ENCODE results near the gene ESRRA. TPM values are rescaled to one million over a fixed set of nuclear protein-coding genes. Genes with fewer than 3 reads are reported as not detected.
A peak's percentile ranks its signal among the peaks of the same experiment; 100 is the strongest.

ESRRA gene
- total and polyA plus RNA-seq, 9 of the 15 experiments (the other 6 are each of a cell fraction or from before 2014, with no cell fraction given) = 0.27 to 89.7 (median 23.7) TPM

DNA sequence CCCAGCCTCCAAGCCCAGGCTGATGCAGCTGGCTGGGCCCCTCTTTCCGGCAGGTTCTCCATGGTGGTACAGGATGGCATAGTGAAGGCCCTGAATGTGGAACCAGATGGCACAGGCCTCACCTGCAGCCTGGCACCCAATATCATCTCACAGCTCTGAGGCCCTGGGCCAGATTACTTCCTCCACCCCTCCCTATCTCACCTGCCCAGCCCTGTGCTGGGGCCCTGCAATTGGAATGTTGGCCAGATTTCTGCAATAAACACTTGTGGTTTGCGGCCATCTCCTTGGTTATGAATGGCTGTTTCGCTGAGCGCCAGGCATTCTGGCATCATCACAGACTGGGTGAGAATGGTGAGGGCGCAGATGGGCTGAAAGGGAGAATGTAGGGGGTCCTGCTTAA is 16.2 kb downstream of the ESRRA start:
- ChIA-PET CTCF (ENCODE audit: low intra/inter-chr PET ratio) (no interaction called here), POLR2A (interaction anchor here (0.7 kb wide), 1 partner anchor 51 kb away, joined by 5 read pairs; no protein-coding TSS in a partner anchor)
- Histone ChIP-seq H4K20me1 (replicated peaks; ENCODE audit: control insufficient read depth, insufficient read depth, low read length) (no peaks in the 10 kb centered on the region), H3K27ac (ENCODE audit: extremely low read depth, low read depth, low read length) (no peak overlapping the region), H2AFZ (ENCODE audit: low read depth, low read length) (no peak overlapping the region), H3K27me3 (ENCODE audit: control insufficient read depth in 2 of 2, insufficient read depth in 2 of 2, low read length in 2 of 2) (no peaks in the 10 kb centered on the region), H3K9me1 (ENCODE audit: control insufficient read depth, insufficient read depth, low read length) (no peaks in the 10 kb centered on the region), H3K4me3 (no peak overlapping the region), H3K9me3 (replicated peaks; ENCODE audit: control insufficient read depth, insufficient read depth, low read depth, low read length) (no peaks in the 10 kb centered on the region), H3K4me2 (ENCODE audit: insufficient read depth, low read length) (no peak overlapping the region), H3K4me1 (replicated peaks in 1 of 2; ENCODE audit: control insufficient read depth in 2 of 2, insufficient read depth in 2 of 2, low read length in 2 of 2) (peaks cover 10 to 50% of the 10 kb centered on the region in 2 experiments; a peak in 4 of 5 replicates), H3K9ac (ENCODE audit: insufficient read depth in 1 of 2, low read depth in 2 of 2, low read length in 2 of 2) (peak overlapping the region in 1 of 2 experiments; percentile 57; a peak in 2 of 4 replicates), H3K36me3 (ENCODE audit: control insufficient read depth, insufficient read depth, low read length) (peaks cover 33% of the 10 kb centered on the region; the same call in 1 of the 3 replicates), H3K79me2 (ENCODE audit: control insufficient read depth, insufficient read depth, low read length) (peaks cover 24% of the 10 kb centered on the region)
- ATAC-seq (no peak), FAIRE-seq (no peak), DNase-seq (ENCODE audit: extremely low read depth in 1 of 4, low spot score in 3 of 4) (no peak)
- WGBS (ENCODE audit: insufficient coverage, low coverage, missing lambda C conversion rate) = 90% methylated on average over 5 of the region's 5 CpGs
- no TSS peak for BruUV-seq (replicated peaks)
- in situ Hi-C loops (cut with MboI) (no loop called here), intact Hi-C loops (cut with micrococcal nuclease) (no loop called here)
- no peak for TF ChIP-seq RBM17 (IDR thresholded peaks at IDR 0.05; ENCODE audit: borderline replicate concordance, low read depth, low read length)
- no peak for TF ChIP-seq MECOM (CRISPR knock-in tag; IDR thresholded peaks at IDR 0.05)
- peak; percentile 41; the same call in 1 of the 2 replicates for TF ChIP-seq CBFA2T3 (IDR thresholded peaks at IDR 0.05)
- no peak for TF ChIP-seq CBX8 (IDR thresholded peaks at IDR 0.05; ENCODE audit: borderline replicate concordance, extremely low read depth, low read depth, low read length, poor library complexity, severe bottlenecking)
- no peak for TF ChIP-seq ZNF583 (CRISPR knock-in tag; IDR thresholded peaks at IDR 0.05)
- TF ChIP-seq, protein P1, sequence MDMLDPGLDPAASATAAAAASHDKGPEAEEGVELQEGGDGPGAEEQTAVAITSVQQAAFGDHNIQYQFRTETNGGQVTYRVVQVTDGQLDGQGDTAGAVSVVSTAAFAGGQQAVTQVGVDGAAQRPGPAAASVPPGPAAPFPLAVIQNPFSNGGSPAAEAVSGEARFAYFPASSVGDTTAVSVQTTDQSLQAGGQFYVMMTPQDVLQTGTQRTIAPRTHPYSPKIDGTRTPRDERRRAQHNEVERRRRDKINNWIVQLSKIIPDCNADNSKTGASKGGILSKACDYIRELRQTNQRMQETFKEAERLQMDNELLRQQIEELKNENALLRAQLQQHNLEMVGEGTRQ (CRISPR knock-in tag; IDR thresholded peaks at IDR 0.05) = no peak
- no peak for TF ChIP-seq GTF2A2 (tag; IDR thresholded peaks at IDR 0.05)
- 0 out of 4 replicates have a peak, but pooled peaks of 1 of the 2 experiments have one; percentile 20 for TF ChIP-seq KDM1A (IDR thresholded peaks at IDR 0.05)
- no peak for TF ChIP-seq CBX5 (IDR thresholded peaks at IDR 0.05; ENCODE audit: borderline replicate concordance, low read depth)
- TF ChIP-seq, protein P2, sequence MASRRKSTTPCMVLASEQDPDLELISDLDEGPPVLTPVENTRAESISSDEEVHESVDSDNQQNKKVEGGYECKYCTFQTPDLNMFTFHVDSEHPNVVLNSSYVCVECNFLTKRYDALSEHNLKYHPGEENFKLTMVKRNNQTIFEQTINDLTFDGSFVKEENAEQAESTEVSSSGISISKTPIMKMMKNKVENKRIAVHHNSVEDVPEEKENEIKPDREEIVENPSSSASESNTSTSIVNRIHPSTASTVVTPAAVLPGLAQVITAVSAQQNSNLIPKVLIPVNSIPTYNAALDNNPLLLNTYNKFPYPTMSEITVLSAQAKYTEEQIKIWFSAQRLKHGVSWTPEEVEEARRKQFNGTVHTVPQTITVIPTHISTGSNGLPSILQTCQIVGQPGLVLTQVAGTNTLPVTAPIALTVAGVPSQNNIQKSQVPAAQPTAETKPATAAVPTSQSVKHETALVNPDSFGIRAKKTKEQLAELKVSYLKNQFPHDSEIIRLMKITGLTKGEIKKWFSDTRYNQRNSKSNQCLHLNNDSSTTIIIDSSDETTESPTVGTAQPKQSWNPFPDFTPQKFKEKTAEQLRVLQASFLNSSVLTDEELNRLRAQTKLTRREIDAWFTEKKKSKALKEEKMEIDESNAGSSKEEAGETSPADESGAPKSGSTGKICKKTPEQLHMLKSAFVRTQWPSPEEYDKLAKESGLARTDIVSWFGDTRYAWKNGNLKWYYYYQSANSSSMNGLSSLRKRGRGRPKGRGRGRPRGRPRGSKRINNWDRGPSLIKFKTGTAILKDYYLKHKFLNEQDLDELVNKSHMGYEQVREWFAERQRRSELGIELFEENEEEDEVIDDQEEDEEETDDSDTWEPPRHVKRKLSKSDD (conservative IDR thresholded peaks at IDR 0.05; ENCODE audit: low read length) = no peak
- TF ChIP-seq TBL1XR1 (IDR thresholded peaks at IDR 0.05; ENCODE audit: low read length in 2 of 2) = no peak
- TF ChIP-seq, protein P3, sequence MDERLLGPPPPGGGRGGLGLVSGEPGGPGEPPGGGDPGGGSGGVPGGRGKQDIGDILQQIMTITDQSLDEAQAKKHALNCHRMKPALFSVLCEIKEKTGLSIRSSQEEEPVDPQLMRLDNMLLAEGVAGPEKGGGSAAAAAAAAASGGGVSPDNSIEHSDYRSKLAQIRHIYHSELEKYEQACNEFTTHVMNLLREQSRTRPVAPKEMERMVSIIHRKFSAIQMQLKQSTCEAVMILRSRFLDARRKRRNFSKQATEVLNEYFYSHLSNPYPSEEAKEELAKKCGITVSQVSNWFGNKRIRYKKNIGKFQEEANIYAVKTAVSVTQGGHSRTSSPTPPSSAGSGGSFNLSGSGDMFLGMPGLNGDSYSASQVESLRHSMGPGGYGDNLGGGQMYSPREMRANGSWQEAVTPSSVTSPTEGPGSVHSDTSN (CRISPR knock-in tag; IDR thresholded peaks at IDR 0.05; ENCODE audit: low read depth) = no peak
- TF ChIP-seq, protein P3 (tag; conservative IDR thresholded peaks at IDR 0.05; ENCODE audit: low read depth) = no peak
- TF ChIP-seq SAP30 (IDR thresholded peaks at IDR 0.05; ENCODE audit: borderline replicate concordance, insufficient read depth, low read depth, low read length, poor library complexity, severe bottlenecking) = no peak
- TF ChIP-seq BCL6 (CRISPR knock-in tag; IDR thresholded peaks at IDR 0.05) = no peak
- no peak for TF ChIP-seq ZNF584 (CRISPR knock-in tag; IDR thresholded peaks at IDR 0.05; ENCODE audit: low read depth)
- no peak for TF ChIP-seq RBM14 (IDR thresholded peaks at IDR 0.05; ENCODE audit: borderline replicate concordance, insufficient read depth, low read depth, low read length)
- no peak for TF ChIP-seq ETV5 (CRISPR knock-in tag; IDR thresholded peaks at IDR 0.05; ENCODE audit: low read depth)
